HCT116 (cell line): ENCODE data around the gene CLOCK. TPM values are rescaled to one million over a fixed set of nuclear protein-coding genes. Genes with fewer than 3 reads are reported as not detected.
A peak's percentile ranks its signal among the peaks of the same experiment; 100 is the strongest.

Source experiments
- ATAC-seq: fragments of 200-7000 bp; cut with Tn5 transposase; 2 replicates; pipeline ENCODE4 v1.9.1; 2020; ENCODE audit warnings: mild to moderate bottlenecking, moderate library complexity
- BruUV-seq: library from RNA; stranded (reverse); fragments of 400-500 nt; replicated peaks from 2 replicates; lab custom pipeline; 2021; lab: Mats Ljungman, UMichigan
- CTCF ChIA-PET: fragments of 300-600 bp; sonication (Branson Sonifier 250); formaldehyde crosslinking; loops from one replicate; lab custom pipeline; 2021; ENCODE audit warnings: antibody characterized with exemption; lab: Charles Lee
- POLR2A ChIA-PET: fragments of 300-600, 350-600 bp; sonication (Branson Sonifier 250); formaldehyde crosslinking; loops from one replicate; lab custom pipeline; 2021; ENCODE audit warnings: antibody characterized with exemption; lab: Charles Lee
- RAD21 ChIA-PET, 2 experiments: fragments of 300-600 bp; sonication (Branson Sonifier 250); formaldehyde crosslinking; loops; one replicate each; lab custom pipeline; 2023; ENCODE audit warnings: low total read pairs in 2 of 2; ENCODE audit not compliant: uncharacterized antibody in 2 of 2, unreplicated experiment in 2 of 2, low non-redundant PET in 1 of 2; lab: Charles Lee
- DNase-seq: peaks from one replicate; pipeline ENCODE4 v3.0.0-alpha.2; 2010; ENCODE audit warnings: low read depth, low spot score
- H2AFZ ChIP-seq: fragments of 200-600 bp; shearing (Covaris generic), sonication (generic); 2 replicates; pipeline ENCODE4 v1.6.1; 2017; ENCODE audit warnings: low read depth, mixed run types, mixed read lengths, antibody characterized with exemption, low read length; ENCODE audit not compliant: poor library complexity, severe bottlenecking
- H3K27ac ChIP-seq: 2 replicates; pipeline ENCODE4 v1.5.1; 2012; ENCODE audit warnings: low read depth, low read length
- H3K27me3 ChIP-seq: fragments of 200-600 bp; sonication (generic); 2 replicates; pipeline ENCODE4 v1.6.1; 2016; ENCODE audit warnings: mixed run types, low read length, mixed read lengths; ENCODE audit not compliant: insufficient read depth
- H3K36me3 ChIP-seq, 2 experiments: fragments of 200-500 bp in 1 of 2; fragments of 200-600 bp in 1 of 2; sonication (Bioruptor generic) in 1 of 2; sonication (generic) in 1 of 2; 2 replicates each; pipeline versions ENCODE4 v1.5.1 to v1.6.1; 2014 to 2016; ENCODE audit warnings: low read length in 2 of 2, inconsistent platforms in 1 of 2, mixed read lengths in 1 of 2, mixed run types in 1 of 2; ENCODE audit not compliant: insufficient read depth in 2 of 2, control insufficient read depth in 1 of 2
- H3K4me1 ChIP-seq, 2 experiments: fragments of 200-600 bp in 1 of 2; sonication (generic) in 1 of 2; 2 replicates each; pipeline versions ENCODE4 v1.5.1 to v1.6.1; 2012 to 2017; ENCODE audit warnings: low read length in 2 of 2, inconsistent platforms in 1 of 2, mild to moderate bottlenecking in 1 of 2, mixed read lengths in 1 of 2, mixed run types in 1 of 2, moderate library complexity in 1 of 2; ENCODE audit not compliant: insufficient read depth in 2 of 2, control insufficient read depth in 1 of 2
- H3K4me2 ChIP-seq: fragments of 200-600 bp; sonication (generic); 2 replicates; pipeline ENCODE4 v1.6.1; 2017; ENCODE audit warnings: mixed run types, low read length, mixed read lengths
- H3K4me3 ChIP-seq, 2 experiments: fragments of 200-600 bp in 1 of 2; sonication (generic) in 1 of 2; replicated peaks in 1 of 2; 2 replicates each; pipeline ENCODE4 v1.5.1; 2011 to 2016; ENCODE audit warnings: low read length in 2 of 2, control low read depth in 1 of 2, low read depth in 1 of 2, mild to moderate bottlenecking in 1 of 2, mixed read lengths in 1 of 2, mixed run types in 1 of 2
- H3K79me2 ChIP-seq: fragments of 200-600 bp; sonication (generic); 2 replicates; pipeline ENCODE4 v1.6.1; 2017; ENCODE audit warnings: mild to moderate bottlenecking, mixed run types, low read length, moderate library complexity, mixed read lengths; ENCODE audit not compliant: insufficient read depth
- H3K9ac ChIP-seq: fragments of 200-600 bp; sonication (generic); 2 replicates; pipeline ENCODE4 v1.6.1; 2016; ENCODE audit warnings: low read length, mixed read lengths
- H3K9me2 ChIP-seq: fragments of 200-600 bp; sonication (generic), shearing (Covaris generic); 2 replicates; pipeline ENCODE4 v1.6.1; 2017; ENCODE audit warnings: mixed run types, mild to moderate bottlenecking, moderate library complexity; ENCODE audit not compliant: insufficient read depth
- H3K9me3 ChIP-seq, 2 experiments: fragments of 200-500 bp in 1 of 2; fragments of 200-600 bp in 1 of 2; sonication (Bioruptor generic) in 1 of 2; sonication (generic) in 1 of 2; 2 replicates each; pipeline ENCODE4 v1.6.1; 2014 to 2017; ENCODE audit warnings: low read length in 2 of 2, mixed read lengths in 2 of 2, inconsistent platforms in 1 of 2, low read depth in 1 of 2, mild to moderate bottlenecking in 1 of 2, mixed run types in 1 of 2, moderate library complexity in 1 of 2; ENCODE audit not compliant: control insufficient read depth in 1 of 2, insufficient read depth in 1 of 2
- H4K20me1 ChIP-seq: fragments of 200-600 bp; sonication (generic), shearing (Covaris generic); 2 replicates; pipeline ENCODE4 v1.6.1; 2017; ENCODE audit warnings: mixed run types, mild to moderate bottlenecking, moderate library complexity; ENCODE audit not compliant: insufficient read depth
- CBX3 ChIP-seq: IDR thresholded peaks from 2 replicates; pipeline ENCODE4 v1.6.1; 2012; ENCODE audit warnings: low read depth
- EGR1 ChIP-seq: IDR thresholded peaks from 2 replicates; pipeline ENCODE4 v1.6.1; 2012; ENCODE audit warnings: low read depth
- SP1 ChIP-seq: IDR thresholded peaks from 2 replicates; pipeline ENCODE4 v1.6.1; 2012; ENCODE audit warnings: low read depth
- ZNF274 ChIP-seq: fragments of 200-500 bp; sonication (Bioruptor generic); IDR thresholded peaks from 2 replicates; pipeline ENCODE4 v1.6.1; 2014; ENCODE audit warnings: mild to moderate bottlenecking, low read depth, low read length, inconsistent platforms
- intact Hi-C: fragments of 100-400 bp; cut with micrococcal nuclease; formaldehyde crosslinking; loops from 2 replicates; pipeline ENCODE4 v1.10.0; 2022
- total RNA-seq: library from RNA; stranded (reverse); gene quantifications from one replicate; pipeline ENCODE4 v1.2.1, GENCODE V29; 2021; ENCODE audit not compliant: unreplicated experiment
- TF ChIP-seq, protein P1 (sequence below), 3 experiments: fragments of 200-600 bp in 1 of 3; sonication (generic) in 1 of 3; IDR thresholded peaks in 2 of 3; conservative IDR thresholded peaks in 1 of 3; 2 replicates each; pipeline ENCODE4 v1.5.1; 2012 to 2017; ENCODE audit warnings: low read depth in 2 of 3, low read length in 2 of 3, antibody characterized with exemption in 1 of 3, borderline replicate concordance in 1 of 3, control low read depth in 1 of 3, mild to moderate bottlenecking in 1 of 3, mixed read lengths in 1 of 3, mixed run types in 1 of 3, moderate library complexity in 1 of 3; ENCODE audit not compliant: insufficient read depth in 1 of 3

The CLOCK gene
- total RNA-seq, 1 experiment from 2014 or later = 38.7 TPM

DNA sequence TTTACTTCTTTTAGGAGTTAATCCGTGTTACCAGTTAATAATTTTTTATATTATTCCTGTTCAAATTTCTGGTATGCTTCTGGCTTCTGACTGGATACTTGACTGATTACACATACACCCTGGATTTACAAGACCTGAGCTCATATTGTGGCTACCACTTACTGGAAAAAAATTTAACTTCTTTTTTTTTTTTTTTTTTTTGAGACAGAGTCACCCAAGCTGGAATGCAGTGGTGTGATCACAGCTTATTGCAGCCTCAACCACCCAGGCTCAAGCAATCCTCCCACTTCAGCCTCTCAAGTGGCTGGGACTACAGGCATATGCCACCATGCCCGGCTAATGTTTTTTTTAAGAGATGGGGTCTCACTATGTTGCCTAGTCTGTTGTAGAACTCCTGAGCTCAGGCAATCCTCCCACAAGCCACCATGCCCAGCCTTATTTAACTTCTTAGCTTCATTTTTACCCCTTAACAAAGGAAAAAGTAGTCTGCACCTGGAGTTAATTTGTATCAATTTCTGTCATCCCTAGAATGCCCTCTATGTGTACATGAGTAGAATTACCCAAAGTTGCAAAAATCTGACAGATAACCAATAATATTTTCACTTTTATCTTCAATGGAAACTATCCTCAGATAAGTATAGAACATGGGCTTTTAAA, 100.7 kb downstream of the CLOCK start:
- ChIA-PET RAD21 (no interaction called here), CTCF (interaction anchor here (0.7 to 1.7 kb wide), 5 partner anchors 10 to 420 kb away, joined by 3 to 7 read pairs (median 3); no protein-coding TSS in a partner anchor), POLR2A (interaction anchor here (0.7 to 1.6 kb wide), 2 partner anchors 13 to 103 kb away, joined by 4 to 6 read pairs; no protein-coding TSS in a partner anchor)
- Histone ChIP-seq H3K79me2 (no peaks in the 10 kb centered on the region), H3K4me2 (no peak overlapping the region), H3K4me1 (0 out of 4 replicates have a peak, but pooled peaks cover 0 to 2% of the 10 kb centered on the region in 2 experiments), H3K36me3 (peaks cover 22 to 46% of the 10 kb centered on the region in 2 experiments), H3K27ac (no peak overlapping the region), H2AFZ (no peak overlapping the region), H3K9me3 (no peaks in the 10 kb centered on the region), H3K4me3 (no peak overlapping the region), H3K9ac (no peak overlapping the region), H3K27me3 (no peaks in the 10 kb centered on the region), H3K9me2 (no peaks in the 10 kb centered on the region), H4K20me1 (no peaks in the 10 kb centered on the region)
- intact Hi-C loops = loop anchor here (1.0 to 10.0 kb wide), 4 partner anchors 106 to 419 kb away; partner anchors contain the start of gene NMU
- ATAC-seq (no peak), DNase-seq (no peak)
- no TSS peak for BruUV-seq
- TF ChIP-seq, protein P1, sequence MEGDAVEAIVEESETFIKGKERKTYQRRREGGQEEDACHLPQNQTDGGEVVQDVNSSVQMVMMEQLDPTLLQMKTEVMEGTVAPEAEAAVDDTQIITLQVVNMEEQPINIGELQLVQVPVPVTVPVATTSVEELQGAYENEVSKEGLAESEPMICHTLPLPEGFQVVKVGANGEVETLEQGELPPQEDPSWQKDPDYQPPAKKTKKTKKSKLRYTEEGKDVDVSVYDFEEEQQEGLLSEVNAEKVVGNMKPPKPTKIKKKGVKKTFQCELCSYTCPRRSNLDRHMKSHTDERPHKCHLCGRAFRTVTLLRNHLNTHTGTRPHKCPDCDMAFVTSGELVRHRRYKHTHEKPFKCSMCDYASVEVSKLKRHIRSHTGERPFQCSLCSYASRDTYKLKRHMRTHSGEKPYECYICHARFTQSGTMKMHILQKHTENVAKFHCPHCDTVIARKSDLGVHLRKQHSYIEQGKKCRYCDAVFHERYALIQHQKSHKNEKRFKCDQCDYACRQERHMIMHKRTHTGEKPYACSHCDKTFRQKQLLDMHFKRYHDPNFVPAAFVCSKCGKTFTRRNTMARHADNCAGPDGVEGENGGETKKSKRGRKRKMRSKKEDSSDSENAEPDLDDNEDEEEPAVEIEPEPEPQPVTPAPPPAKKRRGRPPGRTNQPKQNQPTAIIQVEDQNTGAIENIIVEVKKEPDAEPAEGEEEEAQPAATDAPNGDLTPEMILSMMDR (IDR thresholded peaks at IDR 0.05 in 2 of 3, conservative IDR thresholded peaks at IDR 0.05 in 1 of 3; ENCODE audit: borderline replicate concordance in 1 of 3, insufficient read depth in 1 of 3, low read depth in 2 of 3, low read length in 2 of 3) = peak in 1 of 3 experiments; percentile 14; a peak in 1 of 6 replicates
- no peak for TF ChIP-seq SP1
- TF ChIP-seq ZNF274 = no peak
- no peak for TF ChIP-seq CBX3
- TF ChIP-seq EGR1 = no peak
